HepG2 (cell line): ENCODE data around the gene FASTKD1. TPM values are rescaled to one million over a fixed set of nuclear protein-coding genes. Genes with fewer than 3 reads are reported as not detected.

ENCODE experiments used
- BHLHE40 ChIP-seq: IDR thresholded peaks from 2 replicates; pipeline ENCODE4 v1.6.1; 2011; ENCODE audit warnings: low read length, improper control_type of control experiment
- FOSL1 ChIP-seq: sonication (generic); formaldehyde crosslinking; IDR thresholded peaks from 2 replicates; pipeline ENCODE4 v1.9.0; 2021; ENCODE audit warnings: missing genetic modification reagents, borderline replicate concordance
- HCFC1 ChIP-seq: fragments of 150-350 bp; IDR thresholded peaks from 2 replicates; pipeline ENCODE4 v1.6.1; 2014; ENCODE audit warnings: low read depth, low read length
- MXI1 ChIP-seq: IDR thresholded peaks from 3 replicates; pipeline ENCODE4 v1.6.1; 2012; ENCODE audit warnings: low read depth, low read length, inconsistent platforms, borderline replicate concordance
- RBAK ChIP-seq: sonication (generic); formaldehyde crosslinking; IDR thresholded peaks from 2 replicates; pipeline ENCODE4 v1.5.1; 2020; ENCODE audit warnings: mild to moderate bottlenecking, missing genetic modification reagents
- SP140L ChIP-seq: sonication (generic); formaldehyde crosslinking; IDR thresholded peaks from 2 replicates; pipeline ENCODE4 v1.4.0; 2020; ENCODE audit warnings: missing genetic modification reagents, borderline replicate concordance
- SUZ12 ChIP-seq: fragments of 150-350 bp; IDR thresholded peaks from 2 replicates; pipeline ENCODE4 v1.6.1; 2014; ENCODE audit warnings: low read depth, low read length
- TAF15 ChIP-seq: fragments of 200-400 bp; formaldehyde crosslinking; IDR thresholded peaks from one replicate; pipeline ENCODE4 v1.6.1; 2018; ENCODE audit warnings: mild to moderate bottlenecking, low read depth, low read length; ENCODE audit not compliant: poor library complexity, severe bottlenecking
- TBX3 ChIP-seq: fragments of 450-650 bp; IDR thresholded peaks from 2 replicates; pipeline ENCODE4 v1.6.1; 2017; ENCODE audit warnings: antibody characterized with exemption, mild to moderate bottlenecking, inconsistent platforms, borderline replicate concordance
- TSC22D2 ChIP-seq: sonication (generic); formaldehyde crosslinking; IDR thresholded peaks from 2 replicates; pipeline ENCODE4 v1.5.1; 2020; ENCODE audit warnings: missing genetic modification reagents, mild to moderate bottlenecking, borderline replicate concordance
- ZFP1 ChIP-seq: IDR thresholded peaks from 2 replicates; pipeline ENCODE4 v1.6.1; 2016
- ZNF101 ChIP-seq: sonication (generic); formaldehyde crosslinking; IDR thresholded peaks from 2 replicates; pipeline ENCODE4 v1.4.0; 2020; ENCODE audit warnings: mild to moderate bottlenecking, low read depth, missing genetic modification reagents, borderline replicate concordance
- ZNF205 ChIP-seq: IDR thresholded peaks from 2 replicates; pipeline ENCODE4 v1.6.1; 2018; ENCODE audit warnings: missing biosample characterization, missing genetic modification reagents
- ZNF367 ChIP-seq: sonication (generic); formaldehyde crosslinking; IDR thresholded peaks from 2 replicates; pipeline ENCODE4 v1.4.0; 2020; ENCODE audit warnings: missing genetic modification reagents, borderline replicate concordance
- ZNF431 ChIP-seq: sonication (generic); formaldehyde crosslinking; IDR thresholded peaks from 2 replicates; pipeline ENCODE4 v1.9.0; 2022; ENCODE audit warnings: missing genetic modification reagents, low read depth, mild to moderate bottlenecking, borderline replicate concordance
- ZNF558 ChIP-seq: sonication (generic); formaldehyde crosslinking; IDR thresholded peaks from 2 replicates; pipeline ENCODE4 v1.9.0; 2022; ENCODE audit warnings: mild to moderate bottlenecking, missing genetic modification reagents, borderline replicate concordance
- ZNF570 ChIP-seq: sonication (generic); formaldehyde crosslinking; IDR thresholded peaks from 2 replicates; pipeline ENCODE4 v1.4.0; 2020; ENCODE audit warnings: mild to moderate bottlenecking, missing genetic modification reagents, borderline replicate concordance
- ZNF781 ChIP-seq: sonication (generic); formaldehyde crosslinking; IDR thresholded peaks from 2 replicates; pipeline ENCODE4 v1.5.1; 2020; ENCODE audit warnings: borderline replicate concordance, mild to moderate bottlenecking, missing genetic modification reagents; ENCODE audit errors: not compliant biosample characterization
- polyA plus RNA-seq, 8 experiments: library from polyadenylated mRNA; depleted of rRNA in 3 of 8; stranded (reverse) in 7 of 8; unstranded in 1 of 8; fragments of >200 nt; fragmentation: Illumina TruSeq in 4 of 8; extraction: Trizol in 4 of 8; gene quantifications; 2 replicates each; pipeline versions ENCODE4 v1.2.1 to v1.2.3, GENCODE V29; 2011 to 2016; ENCODE audit warnings: low read depth in 4 of 8, missing spikeins in 1 of 8, mixed read lengths in 1 of 8; ENCODE audit not compliant: insufficient read depth in 1 of 8
- total RNA-seq, 5 experiments: library from RNA; depleted of rRNA; stranded (reverse); fragments of >200 nt; fragmentation: Illumina TruSeq; extraction: Trizol; gene quantifications; 2 replicates each; pipeline ENCODE4 v1.2.3, GENCODE V29; 2016; ENCODE audit warnings: low read depth in 1 of 5
- TF ChIP-seq, protein P1 (sequence below): sonication (generic); formaldehyde crosslinking; IDR thresholded peaks from 2 replicates; pipeline ENCODE4 v1.4.0; 2020; ENCODE audit warnings: missing genetic modification reagents
- TF ChIP-seq, protein P2 (sequence below): IDR thresholded peaks from 2 replicates; pipeline ENCODE4 v1.6.1; 2016; ENCODE audit warnings: mild to moderate bottlenecking
- TF ChIP-seq, protein P3 (sequence below): fragments of 450-650 bp; IDR thresholded peaks from 2 replicates; pipeline ENCODE4 v1.6.1; 2017

Gene FASTKD1
- total and polyA plus RNA-seq, 2 of the 13 experiments (the other 11 are each of a cell fraction or from before 2014, with no cell fraction given) = 35.0 to 38.0 TPM

DNA sequence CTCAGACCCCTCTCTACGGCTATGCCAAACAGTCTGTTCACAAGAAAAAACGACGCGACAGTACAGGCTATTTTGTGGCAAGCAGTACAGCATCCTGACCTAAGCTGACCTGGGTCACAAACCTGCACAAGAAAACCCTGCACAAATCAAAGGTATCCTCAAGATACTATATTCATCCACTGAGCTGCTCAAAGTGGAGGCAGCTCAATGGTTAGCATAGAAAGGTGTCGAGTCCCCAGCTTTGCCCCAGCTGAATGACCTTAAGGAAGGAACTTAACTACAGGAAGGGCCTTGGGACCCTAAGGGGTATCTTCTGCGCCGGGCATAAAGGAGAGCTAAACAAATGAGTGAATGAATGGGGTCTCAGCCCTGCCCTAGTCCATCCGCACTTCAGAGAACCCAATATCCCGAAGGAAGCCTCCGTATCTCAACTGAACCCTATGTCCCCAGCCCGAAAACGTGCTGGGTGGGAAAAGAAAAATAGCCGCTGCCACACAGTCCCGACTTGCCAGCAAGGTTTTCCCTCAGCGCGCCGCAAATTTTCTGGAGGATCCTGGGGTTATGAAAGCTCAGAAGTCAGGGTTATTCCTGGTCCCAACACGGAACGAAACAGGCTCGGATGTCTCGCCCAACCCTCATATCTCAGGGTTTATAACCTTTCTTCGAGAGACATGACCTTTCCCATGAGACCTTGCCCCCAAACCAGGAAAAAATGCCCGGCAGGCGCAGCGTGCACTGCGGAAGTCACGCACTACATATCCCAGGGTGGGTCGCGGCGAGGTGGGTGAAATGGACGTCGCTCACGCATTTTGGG lies at the start of gene FASTKD1 (continued):
- TF ChIP-seq SP140L (CRISPR knock-in tag) (peak; percentile 77; the same call in 1 of the 2 replicates), MXI1 (peak; percentile 94; the same call in 1 of the 3 replicates), RBAK (CRISPR knock-in tag) (0 out of 2 replicates have a peak, but pooled peaks have one; percentile 41), TSC22D2 (CRISPR knock-in tag) (peak; percentile 81; the same call in 1 of the 2 replicates), ZNF367 (CRISPR knock-in tag) (0 out of 2 replicates have a peak, but pooled peaks have one; percentile 54), ZNF558 (CRISPR knock-in tag) (no peak), BHLHE40 (peak; percentile 78), TAF15 (no peak), ZFP1 (CRISPR knock-in tag) (peak; percentile 90; the same call in 1 of the 2 replicates), ZNF205 (0 out of 2 replicates have a peak, but pooled peaks have one; percentile 47), TBX3 (no peak; the same call in 1 of the 2 replicates), ZNF781 (CRISPR knock-in tag) (no peak), ZNF101 (no peak), ZNF570 (CRISPR knock-in tag) (no peak), ZNF431 (CRISPR knock-in tag) (no peak), HCFC1 (peak; percentile 100), SUZ12 (peak; percentile 96), FOSL1 (no peak)
- TF ChIP-seq, protein P1, sequence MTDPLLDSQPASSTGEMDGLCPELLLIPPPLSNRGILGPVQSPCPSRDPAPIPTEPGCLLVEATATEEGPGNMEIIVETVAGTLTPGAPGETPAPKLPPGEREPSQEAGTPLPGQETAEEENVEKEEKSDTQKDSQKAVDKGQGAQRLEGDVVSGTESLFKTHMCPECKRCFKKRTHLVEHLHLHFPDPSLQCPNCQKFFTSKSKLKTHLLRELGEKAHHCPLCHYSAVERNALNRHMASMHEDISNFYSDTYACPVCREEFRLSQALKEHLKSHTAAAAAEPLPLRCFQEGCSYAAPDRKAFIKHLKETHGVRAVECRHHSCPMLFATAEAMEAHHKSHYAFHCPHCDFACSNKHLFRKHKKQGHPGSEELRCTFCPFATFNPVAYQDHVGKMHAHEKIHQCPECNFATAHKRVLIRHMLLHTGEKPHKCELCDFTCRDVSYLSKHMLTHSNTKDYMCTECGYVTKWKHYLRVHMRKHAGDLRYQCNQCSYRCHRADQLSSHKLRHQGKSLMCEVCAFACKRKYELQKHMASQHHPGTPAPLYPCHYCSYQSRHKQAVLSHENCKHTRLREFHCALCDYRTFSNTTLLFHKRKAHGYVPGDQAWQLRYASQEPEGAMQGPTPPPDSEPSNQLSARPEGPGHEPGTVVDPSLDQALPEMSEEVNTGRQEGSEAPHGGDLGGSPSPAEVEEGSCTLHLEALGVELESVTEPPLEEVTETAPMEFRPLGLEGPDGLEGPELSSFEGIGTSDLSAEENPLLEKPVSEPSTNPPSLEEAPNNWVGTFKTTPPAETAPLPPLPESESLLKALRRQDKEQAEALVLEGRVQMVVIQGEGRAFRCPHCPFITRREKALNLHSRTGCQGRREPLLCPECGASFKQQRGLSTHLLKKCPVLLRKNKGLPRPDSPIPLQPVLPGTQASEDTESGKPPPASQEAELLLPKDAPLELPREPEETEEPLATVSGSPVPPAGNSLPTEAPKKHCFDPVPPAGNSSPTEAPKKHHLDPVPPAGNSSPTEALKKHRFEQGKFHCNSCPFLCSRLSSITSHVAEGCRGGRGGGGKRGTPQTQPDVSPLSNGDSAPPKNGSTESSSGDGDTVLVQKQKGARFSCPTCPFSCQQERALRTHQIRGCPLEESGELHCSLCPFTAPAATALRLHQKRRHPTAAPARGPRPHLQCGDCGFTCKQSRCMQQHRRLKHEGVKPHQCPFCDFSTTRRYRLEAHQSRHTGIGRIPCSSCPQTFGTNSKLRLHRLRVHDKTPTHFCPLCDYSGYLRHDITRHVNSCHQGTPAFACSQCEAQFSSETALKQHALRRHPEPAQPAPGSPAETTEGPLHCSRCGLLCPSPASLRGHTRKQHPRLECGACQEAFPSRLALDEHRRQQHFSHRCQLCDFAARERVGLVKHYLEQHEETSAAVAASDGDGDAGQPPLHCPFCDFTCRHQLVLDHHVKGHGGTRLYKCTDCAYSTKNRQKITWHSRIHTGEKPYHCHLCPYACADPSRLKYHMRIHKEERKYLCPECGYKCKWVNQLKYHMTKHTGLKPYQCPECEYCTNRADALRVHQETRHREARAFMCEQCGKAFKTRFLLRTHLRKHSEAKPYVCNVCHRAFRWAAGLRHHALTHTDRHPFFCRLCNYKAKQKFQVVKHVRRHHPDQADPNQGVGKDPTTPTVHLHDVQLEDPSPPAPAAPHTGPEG (CRISPR knock-in tag) = peak; percentile 76; the same call in 1 of the 2 replicates
- TF ChIP-seq, protein P2, sequence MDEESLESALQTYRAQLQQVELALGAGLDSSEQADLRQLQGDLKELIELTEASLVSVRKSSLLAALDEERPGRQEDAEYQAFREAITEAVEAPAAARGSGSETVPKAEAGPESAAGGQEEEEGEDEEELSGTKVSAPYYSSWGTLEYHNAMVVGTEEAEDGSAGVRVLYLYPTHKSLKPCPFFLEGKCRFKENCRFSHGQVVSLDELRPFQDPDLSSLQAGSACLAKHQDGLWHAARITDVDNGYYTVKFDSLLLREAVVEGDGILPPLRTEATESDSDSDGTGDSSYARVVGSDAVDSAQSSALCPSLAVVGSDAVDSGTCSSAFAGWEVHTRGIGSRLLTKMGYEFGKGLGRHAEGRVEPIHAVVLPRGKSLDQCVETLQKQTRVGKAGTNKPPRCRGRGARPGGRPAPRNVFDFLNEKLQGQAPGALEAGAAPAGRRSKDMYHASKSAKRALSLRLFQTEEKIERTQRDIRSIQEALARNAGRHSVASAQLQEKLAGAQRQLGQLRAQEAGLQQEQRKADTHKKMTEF = peak; percentile 88
- TF ChIP-seq, protein P3, sequence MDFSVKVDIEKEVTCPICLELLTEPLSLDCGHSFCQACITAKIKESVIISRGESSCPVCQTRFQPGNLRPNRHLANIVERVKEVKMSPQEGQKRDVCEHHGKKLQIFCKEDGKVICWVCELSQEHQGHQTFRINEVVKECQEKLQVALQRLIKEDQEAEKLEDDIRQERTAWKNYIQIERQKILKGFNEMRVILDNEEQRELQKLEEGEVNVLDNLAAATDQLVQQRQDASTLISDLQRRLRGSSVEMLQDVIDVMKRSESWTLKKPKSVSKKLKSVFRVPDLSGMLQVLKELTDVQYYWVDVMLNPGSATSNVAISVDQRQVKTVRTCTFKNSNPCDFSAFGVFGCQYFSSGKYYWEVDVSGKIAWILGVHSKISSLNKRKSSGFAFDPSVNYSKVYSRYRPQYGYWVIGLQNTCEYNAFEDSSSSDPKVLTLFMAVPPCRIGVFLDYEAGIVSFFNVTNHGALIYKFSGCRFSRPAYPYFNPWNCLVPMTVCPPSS = no peak
